Measurements from ENCODE around the gene INSM1. TPM values are rescaled to one million over a fixed set of nuclear protein-coding genes. Genes with fewer than 3 reads are reported as not detected.

INSM1 gene
- total and polyA plus RNA-seq, 2 donors (not counting 3 experiments of a cell fraction or from before 2014, with no cell fraction given): not detected

GRCh38 chr20:20404633-20405032 is 36.7 kb downstream of the INSM1 start:
- H2AFZ ChIP-seq (ENCODE audit: low read depth, low read length): no peak overlapping the region
- DNase-seq (ENCODE audit: low read depth, low spot score) (no peak), FAIRE-seq (no peak)
- ChIA-PET POLR2A (no interaction called here), CTCF (no interaction called here)
- H3K4me1 ChIP-seq (ENCODE audit: control insufficient read depth, extremely low read depth, insufficient read depth, low read length): no peaks in the 10 kb centered on the region
- no peak overlapping the region for H3K27ac ChIP-seq (ENCODE audit: insufficient read depth, low read depth, low read length)
- dilution Hi-C loops (cut with MboI; ENCODE audit: extremely low pct_ligation_motif_present, low sequenced_read_pairs): no loop called here
- H3K9me3 ChIP-seq (replicated peaks; ENCODE audit: control insufficient read depth, insufficient read depth, low read length): no peaks in the 10 kb centered on the region
- H3K4me2 ChIP-seq (ENCODE audit: insufficient read depth, low read length): no peak overlapping the region
- H3K79me2 ChIP-seq (ENCODE audit: control insufficient read depth, insufficient read depth, low read length): no peaks in the 10 kb centered on the region
- no peak overlapping the region for H3K9ac ChIP-seq (replicated peaks; ENCODE audit: extremely low read depth, insufficient read depth, low read length)
- peaks cover 0 to 5% of the 10 kb centered on the region in 2 experiments for H3K36me3 ChIP-seq (ENCODE audit: control insufficient read depth in 2 of 2, extremely low read depth in 1 of 2, insufficient read depth in 2 of 2, low read length in 2 of 2)
- no peak overlapping the region for H3K4me3 ChIP-seq (replicated peaks in 1 of 3; ENCODE audit: insufficient read depth in 1 of 3, low read depth in 1 of 3, low read length in 3 of 3)
- H4K20me1 ChIP-seq (replicated peaks; ENCODE audit: control insufficient read depth, extremely low read depth, insufficient read depth, low read length): no peaks in the 10 kb centered on the region
- BruUV-seq (replicated peaks): no TSS peak
- no peak for TF ChIP-seq POLR2AphosphoS5 (IDR thresholded peaks at IDR 0.05; ENCODE audit: insufficient read depth, low read depth, low read length)
- no peak for TF ChIP-seq CTCF (IDR thresholded peaks at IDR 0.05; ENCODE audit: extremely low read depth in 1 of 2, insufficient read depth in 1 of 2, low read depth in 1 of 2, low read length in 2 of 2)
- TF ChIP-seq, protein P1, sequence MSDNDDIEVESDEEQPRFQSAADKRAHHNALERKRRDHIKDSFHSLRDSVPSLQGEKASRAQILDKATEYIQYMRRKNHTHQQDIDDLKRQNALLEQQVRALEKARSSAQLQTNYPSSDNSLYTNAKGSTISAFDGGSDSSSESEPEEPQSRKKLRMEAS (IDR thresholded peaks at IDR 0.05; ENCODE audit: insufficient read depth, insufficient read length): no peak
- no peak for TF ChIP-seq FOS (IDR thresholded peaks at IDR 0.05; ENCODE audit: borderline replicate concordance, insufficient read depth, low read length)
- TF ChIP-seq EZH2 (IDR thresholded peaks at IDR 0.05; ENCODE audit: borderline replicate concordance, low read depth, low read length, severe bottlenecking): no peak
- no peak for TF ChIP-seq MYC (IDR thresholded peaks at IDR 0.05; ENCODE audit: low read depth, low read length)
- TF ChIP-seq JUN (IDR thresholded peaks at IDR 0.05; ENCODE audit: borderline replicate concordance, insufficient read depth, insufficient read length, low read depth): no peak
- no peak for TF ChIP-seq POLR2A (IDR thresholded peaks at IDR 0.05; ENCODE audit: low read depth, low read length)
- TF ChIP-seq GATA2 (IDR thresholded peaks at IDR 0.05; ENCODE audit: insufficient read depth, insufficient read length, low read depth, low read length): no peak
- no peaks in the 10 kb centered on the region for H3K27me3 ChIP-seq (ENCODE audit: control insufficient read depth in 2 of 2, insufficient read depth in 2 of 2, low read length in 2 of 2)
- intact Hi-C loops (cut with micrococcal nuclease): no loop called here
- no peaks in the 10 kb centered on the region for H3K9me1 ChIP-seq (replicated peaks; ENCODE audit: control insufficient read depth, extremely low read depth, insufficient read depth, low read length)

Data from endothelial cell of umbilical vein (primary cell).